CD4-positive, alpha-beta T cell (primary cell): ENCODE results near the gene B3GLCT. TPM values are rescaled to one million over a fixed set of nuclear protein-coding genes. Genes with fewer than 3 reads are reported as not detected.

Experiments used
- ATAC-seq: fragments of 200-7000 bp; cut with Tn5 transposase; one replicate; pipeline ENCODE4 v1.10.0; 2022; ENCODE audit warnings: mild to moderate bottlenecking; ENCODE audit not compliant: poor library complexity
- CTCF ChIA-PET: fragments of 350-600 bp; sonication (Branson Sonifier 250); formaldehyde crosslinking; loops from one replicate; lab custom pipeline; 2021; ENCODE audit warnings: antibody characterized with exemption, inconsistent platforms; lab: Charles Lee
- POLR2A ChIA-PET: fragments of 350-600 bp; sonication (Branson Sonifier 250); formaldehyde crosslinking; loops from one replicate; lab custom pipeline; 2021; ENCODE audit warnings: antibody characterized with exemption, inconsistent platforms; lab: Charles Lee
- DNase-seq, 14 experiments: peaks; one replicate each; pipeline ENCODE4 v3.0.0-alpha.2; 2013 to 2020; ENCODE audit warnings: mixed read lengths in 2 of 14
- H3K27ac ChIP-seq, 2 donors: one replicate each; pipeline versions ENCODE4 v1.5.1 to v1.7.0; 2013; ENCODE audit warnings: low read length in 2 of 2, low read depth in 1 of 2, mild to moderate bottlenecking in 1 of 2
- H3K27me3 ChIP-seq, 2 experiments: 1 replicate in 1 of 2; 2 replicates in 1 of 2; pipeline versions ENCODE4 v1.6.1 to v1.7.0; 2013; ENCODE audit warnings: low read length in 2 of 2, control low read depth in 1 of 2, mild to moderate bottlenecking in 1 of 2, moderate library complexity in 1 of 2; ENCODE audit not compliant: insufficient read depth in 2 of 2, control insufficient read depth in 1 of 2
- H3K36me3 ChIP-seq: one replicate; pipeline ENCODE4 v1.6.1; 2013; ENCODE audit warnings: low read length, control low read depth; ENCODE audit not compliant: insufficient read depth
- H3K4me1 ChIP-seq: one replicate; pipeline ENCODE4 v1.6.1; 2013; ENCODE audit warnings: low read length, control low read depth; ENCODE audit not compliant: insufficient read depth
- H3K4me3 ChIP-seq: one replicate; pipeline ENCODE4 v1.5.1; 2013; ENCODE audit warnings: mild to moderate bottlenecking, low read length, moderate library complexity
- H3K9me3 ChIP-seq, 2 experiments: 1 replicate in 1 of 2; 2 replicates in 1 of 2; pipeline versions ENCODE4 v1.6.1 to v1.7.0; 2013; ENCODE audit warnings: low read length in 2 of 2, mild to moderate bottlenecking in 2 of 2, control low read depth in 1 of 2, moderate library complexity in 1 of 2; ENCODE audit not compliant: control insufficient read depth in 1 of 2, insufficient read depth in 1 of 2
- H3K27ac Mint-ChIP-seq: one replicate; pipeline ENCODE4 v1.8.0; 2020; ENCODE audit warnings: mixed read lengths
- H3K27me3 Mint-ChIP-seq: one replicate; pipeline ENCODE4 v1.8.0; 2021; ENCODE audit warnings: mixed read lengths
- H3K36me3 Mint-ChIP-seq: one replicate; pipeline ENCODE4 v1.8.0; 2021; ENCODE audit warnings: low read depth, mixed read lengths
- H3K4me1 Mint-ChIP-seq: one replicate; pipeline ENCODE4 v1.8.0; 2021; ENCODE audit warnings: low read depth, mixed read lengths
- H3K4me3 Mint-ChIP-seq: one replicate; pipeline ENCODE4 v1.8.0; 2020; ENCODE audit warnings: mild to moderate bottlenecking, mixed read lengths
- H3K9me3 Mint-ChIP-seq: one replicate; pipeline ENCODE4 v1.8.0; 2020; ENCODE audit warnings: mixed read lengths
- intact Hi-C, 2 experiments: fragments of 100-400 bp; cut with DNase I in 1 of 2; cut with micrococcal nuclease in 1 of 2; formaldehyde crosslinking; loops; one replicate each; pipeline versions ENCODE4 v1.15.1 to v1.9.0; 2023 to 2025; cut with DNase I, micrococcal nuclease
- total RNA-seq, 174 experiments: library from RNA in 2 of 174; stranded (reverse) in 2 of 174; gene quantifications; one replicate each; pipeline ENCODE4 v1.2.3 and lab custom pipeline; 2021 to 2026
- TF ChIP-seq, protein P1 (sequence below): fragments of 200-600 bp; IDR thresholded peaks from one replicate; pipeline ENCODE4 v1.8.0; 2022; ENCODE audit warnings: antibody characterized with exemption, mild to moderate bottlenecking

Gene B3GLCT
- total RNA-seq, 2 experiments from 2014 or later, result 3.2 to 3.7 TPM

DNA sequence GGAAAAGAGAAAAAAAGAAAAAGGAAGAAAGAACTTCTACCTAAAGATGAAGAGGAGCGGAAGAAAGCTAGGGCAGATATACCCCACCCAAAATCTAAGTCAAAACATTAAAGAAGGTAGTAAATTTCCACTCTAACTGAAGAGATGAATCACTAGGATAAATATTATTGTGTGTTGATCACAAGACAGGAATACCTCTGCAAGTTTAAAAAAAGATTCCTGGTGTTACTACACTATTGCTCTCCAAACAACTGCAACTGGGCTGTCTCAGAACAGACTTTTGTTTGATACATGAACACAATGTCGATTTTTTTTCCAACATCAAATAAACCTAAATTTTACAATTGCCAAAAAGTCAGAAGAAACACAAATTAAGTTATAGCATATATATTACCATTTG lies 44.8 kb upstream of the B3GLCT start:
- ChIA-PET POLR2A (no interaction called here), CTCF (no interaction called here)
- Mint-ChIP-seq H3K4me1 (peaks cover 39% of the 10 kb centered on the region), H3K36me3 (peaks cover 87% of the 10 kb centered on the region), H3K27ac (no peak overlapping the region), H3K27me3 (no peaks in the 10 kb centered on the region), H3K9me3 (no peaks in the 10 kb centered on the region), H3K4me3 (no peak overlapping the region)
- H3K4me3 ChIP-seq, result no peak overlapping the region
- no peak for ATAC-seq
- H3K27me3 ChIP-seq, result no peaks in the 10 kb centered on the region
- TF ChIP-seq, protein P1, sequence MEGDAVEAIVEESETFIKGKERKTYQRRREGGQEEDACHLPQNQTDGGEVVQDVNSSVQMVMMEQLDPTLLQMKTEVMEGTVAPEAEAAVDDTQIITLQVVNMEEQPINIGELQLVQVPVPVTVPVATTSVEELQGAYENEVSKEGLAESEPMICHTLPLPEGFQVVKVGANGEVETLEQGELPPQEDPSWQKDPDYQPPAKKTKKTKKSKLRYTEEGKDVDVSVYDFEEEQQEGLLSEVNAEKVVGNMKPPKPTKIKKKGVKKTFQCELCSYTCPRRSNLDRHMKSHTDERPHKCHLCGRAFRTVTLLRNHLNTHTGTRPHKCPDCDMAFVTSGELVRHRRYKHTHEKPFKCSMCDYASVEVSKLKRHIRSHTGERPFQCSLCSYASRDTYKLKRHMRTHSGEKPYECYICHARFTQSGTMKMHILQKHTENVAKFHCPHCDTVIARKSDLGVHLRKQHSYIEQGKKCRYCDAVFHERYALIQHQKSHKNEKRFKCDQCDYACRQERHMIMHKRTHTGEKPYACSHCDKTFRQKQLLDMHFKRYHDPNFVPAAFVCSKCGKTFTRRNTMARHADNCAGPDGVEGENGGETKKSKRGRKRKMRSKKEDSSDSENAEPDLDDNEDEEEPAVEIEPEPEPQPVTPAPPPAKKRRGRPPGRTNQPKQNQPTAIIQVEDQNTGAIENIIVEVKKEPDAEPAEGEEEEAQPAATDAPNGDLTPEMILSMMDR, result no peak
- no peak for DNase-seq
- H3K4me1 ChIP-seq, result peaks cover 3% of the 10 kb centered on the region
- intact Hi-C loops, result no loop called here
- H3K36me3 ChIP-seq, result peaks cover 77% of the 10 kb centered on the region
- no peaks in the 10 kb centered on the region for H3K9me3 ChIP-seq
- H3K27ac ChIP-seq, result no peak overlapping the region

DNA sequence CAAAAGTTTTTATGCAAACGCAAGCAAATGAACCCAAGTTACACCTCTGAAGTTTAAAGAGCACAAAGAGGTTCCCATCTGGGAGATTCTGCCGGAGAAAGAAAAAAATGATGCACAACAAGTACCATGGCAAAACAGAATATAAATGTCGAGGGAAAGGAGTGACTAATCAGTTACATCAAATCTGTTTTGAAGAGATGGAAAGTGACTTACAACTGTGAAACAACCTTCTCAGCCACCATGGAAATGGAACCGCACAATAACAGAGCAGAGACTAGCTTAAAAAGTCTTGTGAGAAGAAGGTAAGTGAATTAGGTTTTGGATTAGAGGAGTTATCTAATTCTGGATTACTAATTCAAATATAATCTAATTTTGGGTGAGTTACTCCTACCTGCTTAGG lies 40.5 kb upstream of the B3GLCT start:
- H3K36me3 ChIP-seq, result peaks cover 34% of the 10 kb centered on the region
- peak overlapping the region; percentile 98 for H3K27ac Mint-ChIP-seq
- H3K4me1 Mint-ChIP-seq, result peaks cover 51% of the 10 kb centered on the region
- no peak overlapping the region for H3K4me3 ChIP-seq
- H3K4me3 Mint-ChIP-seq, result peak overlapping the region; percentile 96
- intact Hi-C loops, result no loop called here
- CTCF ChIA-PET, result interaction anchor here (2.7 kb wide), 1 partner anchor 41 kb away, joined by 17 read pairs; the partner anchor contains the start of gene B3GLCT
- H3K27ac ChIP-seq, result no peak overlapping the region
- no peaks in the 10 kb centered on the region for H3K27me3 ChIP-seq
- ATAC-seq (no peak), DNase-seq (no peak)
- no peaks in the 10 kb centered on the region for H3K9me3 Mint-ChIP-seq
- TF ChIP-seq, protein P1, result no peak
- H3K4me1 ChIP-seq, result peaks cover 17% of the 10 kb centered on the region
- no peaks in the 10 kb centered on the region for H3K27me3 Mint-ChIP-seq
- POLR2A ChIA-PET, result interaction anchor here (5.6 kb wide), 1 partner anchor 41 kb away, joined by 44 read pairs; the partner anchor contains the start of gene B3GLCT
- H3K9me3 ChIP-seq, result no peaks in the 10 kb centered on the region
- H3K36me3 Mint-ChIP-seq, result peaks cover 75% of the 10 kb centered on the region

DNA sequence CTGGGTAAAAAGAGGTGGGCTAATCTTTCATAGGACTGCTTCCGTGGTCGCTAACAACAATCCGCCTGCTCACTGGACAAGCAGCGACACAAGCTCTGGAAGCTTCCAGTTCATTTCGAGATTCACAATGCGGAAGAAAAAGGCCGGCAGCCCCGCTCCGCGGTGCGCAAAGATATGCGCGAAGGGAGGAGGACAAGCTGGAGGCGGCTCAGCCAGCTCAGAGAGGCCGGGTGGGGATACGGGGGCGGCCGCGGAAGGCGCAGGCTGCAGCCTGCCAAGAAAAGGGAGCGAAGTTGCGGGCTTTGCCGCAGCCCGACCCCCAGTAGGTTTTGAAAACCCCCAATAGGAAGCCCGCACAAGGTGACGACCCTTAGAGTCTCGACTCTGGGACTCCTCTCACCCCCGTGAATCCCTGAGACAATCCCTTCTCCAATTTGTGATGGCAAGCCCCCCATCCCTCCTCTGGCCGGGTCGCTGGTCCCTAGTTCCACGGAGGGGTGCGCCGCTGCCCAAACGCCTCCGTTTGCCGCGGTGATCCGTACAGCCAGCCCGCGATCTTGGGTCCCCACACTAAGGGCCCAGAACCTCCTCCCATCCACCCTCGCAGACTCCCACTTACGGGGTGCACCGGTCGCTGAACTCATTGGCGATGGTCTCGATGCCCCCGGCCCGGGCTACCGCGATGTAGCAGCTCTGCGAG lies 38.8 kb upstream of the B3GLCT start:
- POLR2A ChIA-PET, result interaction anchor here (0.8 to 5.6 kb wide), 5 partner anchors 9 to 545 kb away, joined by 3 to 44 read pairs (median 5); partner anchors contain the start of gene B3GLCT
- ATAC-seq, result no peak
- H3K4me1 Mint-ChIP-seq, result peaks cover 46% of the 10 kb centered on the region

More for the DNA sequence above, 38.8 kb upstream of the B3GLCT start:
- Mint-ChIP-seq H3K4me3 (peak overlapping the region; percentile 96), H3K27ac (peak overlapping the region; percentile 98), H3K27me3 (no peaks in the 10 kb centered on the region), H3K9me3 (no peaks in the 10 kb centered on the region), H3K36me3 (peaks cover 59% of the 10 kb centered on the region)
- intact Hi-C loops, result loop anchor here (1.0 to 10.0 kb wide), 6 partner anchors 18 to 1266 kb away; partner anchors contain the start of genes N4BP2L1 (in 2 of the 2), BRCA2 (in 1 of the 2), HMGB1 (in 1 of the 2) and ZAR1L (in 1 of the 2)
- H3K9me3 ChIP-seq, result no peaks in the 10 kb centered on the region
- H3K27me3 ChIP-seq, result no peaks in the 10 kb centered on the region
- CTCF ChIA-PET, result interaction anchor here (0.8 to 2.7 kb wide), 2 partner anchors 13 to 39 kb away, joined by 3 to 17 read pairs; partner anchors contain the start of gene B3GLCT
- TF ChIP-seq, protein P1, result no peak
- peaks cover 17% of the 10 kb centered on the region for H3K4me1 ChIP-seq
- H3K4me3 ChIP-seq, result peak overlapping the region; percentile 93
- DNase-seq, result peak; percentile 26 to 72 (median 49)
- peaks cover 18% of the 10 kb centered on the region for H3K36me3 ChIP-seq
- H3K27ac ChIP-seq, result peak overlapping the region; percentile 94 to 95
